Endothelial cell of umbilical vein (primary cell): ENCODE results near the gene S100A1. TPM values are rescaled to one million over a fixed set of nuclear protein-coding genes. Genes with fewer than 3 reads are reported as not detected.

Experiments used
- BruUV-seq: library from RNA; stranded (reverse); fragments of 400-500 nt; replicated peaks from 2 replicates; lab custom pipeline; 2021; lab: Mats Ljungman, UMichigan
- CTCF ChIA-PET: fragments of 300-600, 350-600 bp; sonication (Branson Sonifier 250); formaldehyde crosslinking; loops from one replicate; lab custom pipeline; 2021; ENCODE audit warnings: antibody characterized with exemption, inconsistent platforms; lab: Charles Lee
- POLR2A ChIA-PET: fragments of 300-600, 350-600 bp; sonication (Branson Sonifier 250); formaldehyde crosslinking; loops from one replicate; lab custom pipeline; 2021; ENCODE audit warnings: antibody characterized with exemption, inconsistent platforms; lab: Charles Lee
- DNase-seq: peaks from one replicate; pipeline ENCODE4 v3.0.0-alpha.2; 2011; ENCODE audit warnings: low read depth, low spot score
- FAIRE-seq: peaks from 2 replicates; lab custom pipeline; 2011; peaks lifted over from hg19 to GRCh38; lab: Jason Lieb, UNC
- H2AFZ ChIP-seq: 2 replicates; pipeline ENCODE4 v1.6.0; 2012; ENCODE audit warnings: low read depth, low read length, control low read depth, inconsistent platforms
- H3K27ac ChIP-seq: 2 replicates; pipeline ENCODE4 v1.5.1; 2011; ENCODE audit warnings: low read depth, mild to moderate bottlenecking, control low read depth, low read length, moderate library complexity; ENCODE audit not compliant: insufficient read depth
- H3K27me3 ChIP-seq, 2 experiments: 2 replicates each; pipeline versions ENCODE4 v1.6.0 to v1.6.1; 2011; ENCODE audit warnings: low read length in 2 of 2, mixed read lengths in 1 of 2; ENCODE audit not compliant: control insufficient read depth in 2 of 2, insufficient read depth in 2 of 2
- H3K36me3 ChIP-seq, 2 experiments: 2 replicates in 1 of 2; 3 replicates in 1 of 2; pipeline ENCODE4 v1.5.1; 2011; ENCODE audit warnings: low read length in 2 of 2, mild to moderate bottlenecking in 1 of 2, moderate library complexity in 1 of 2; ENCODE audit not compliant: control insufficient read depth in 2 of 2, insufficient read depth in 2 of 2; ENCODE audit errors: extremely low read depth in 1 of 2
- H3K4me1 ChIP-seq: 3 replicates; pipeline ENCODE4 v1.5.1; 2011; ENCODE audit warnings: mild to moderate bottlenecking, low read length; ENCODE audit not compliant: control insufficient read depth, insufficient read depth; ENCODE audit errors: extremely low read depth
- H3K4me2 ChIP-seq: 2 replicates; pipeline ENCODE4 v1.6.1; 2011; ENCODE audit warnings: low read length, control low read depth, mixed read lengths; ENCODE audit not compliant: insufficient read depth
- H3K4me3 ChIP-seq, 3 experiments: fragments of 200-600 bp in 1 of 3; sonication (generic), shearing (Covaris generic) in 1 of 3; replicated peaks in 1 of 3; 2 replicates each; pipeline ENCODE4 v1.5.1; 2011 to 2016; ENCODE audit warnings: control low read depth in 3 of 3, low read length in 3 of 3, mild to moderate bottlenecking in 2 of 3, inconsistent platforms in 1 of 3, low read depth in 1 of 3, moderate library complexity in 1 of 3; ENCODE audit not compliant: insufficient read depth in 1 of 3
- H3K79me2 ChIP-seq: 2 replicates; pipeline ENCODE4 v1.6.0; 2012; ENCODE audit warnings: low read length, inconsistent platforms; ENCODE audit not compliant: control insufficient read depth, insufficient read depth
- H3K9ac ChIP-seq: replicated peaks from 2 replicates; pipeline ENCODE3; 2011; ENCODE audit warnings: low read length, control low read depth; ENCODE audit not compliant: insufficient read depth; ENCODE audit errors: extremely low read depth
- H3K9me1 ChIP-seq: replicated peaks from 3 replicates; pipeline ENCODE4 v1.6.0; 2011; ENCODE audit warnings: mild to moderate bottlenecking, low read length; ENCODE audit not compliant: control insufficient read depth, insufficient read depth; ENCODE audit errors: extremely low read depth
- H3K9me3 ChIP-seq: replicated peaks from 2 replicates; pipeline ENCODE4 v1.5.1; 2012; ENCODE audit warnings: low read length, inconsistent platforms; ENCODE audit not compliant: control insufficient read depth, insufficient read depth
- H4K20me1 ChIP-seq: replicated peaks from 2 replicates; pipeline ENCODE3; 2011; ENCODE audit warnings: mild to moderate bottlenecking, low read length; ENCODE audit not compliant: control insufficient read depth, insufficient read depth; ENCODE audit errors: extremely low read depth
- CTCF ChIP-seq, 2 donors: IDR thresholded peaks; 1 replicate in 1 of 2; 2 replicates in 1 of 2; pipeline ENCODE4 v1.5.1; 2011; ENCODE audit warnings: low read length in 2 of 2, mild to moderate bottlenecking in 2 of 2, moderate library complexity in 2 of 2, control low read depth in 1 of 2, inconsistent platforms in 1 of 2, low read depth in 1 of 2; ENCODE audit not compliant: insufficient read depth in 1 of 2; ENCODE audit errors: extremely low read depth in 1 of 2
- EZH2 ChIP-seq: IDR thresholded peaks from 2 replicates; pipeline ENCODE4 v1.6.1; 2012; ENCODE audit warnings: borderline replicate concordance, low read depth, mild to moderate bottlenecking, moderate library complexity, low read length, inconsistent platforms; ENCODE audit not compliant: severe bottlenecking
- JUN ChIP-seq: IDR thresholded peaks from 2 replicates; pipeline ENCODE4 v1.6.1; 2011; ENCODE audit warnings: borderline replicate concordance, low read depth; ENCODE audit not compliant: insufficient read length, insufficient read depth
- MAX ChIP-seq: IDR thresholded peaks from 2 replicates; pipeline ENCODE4 v1.6.1; 2011; ENCODE audit not compliant: insufficient read depth, insufficient read length
- MYC ChIP-seq: IDR thresholded peaks from one replicate; pipeline ENCODE4 v1.6.1; 2011; ENCODE audit warnings: mild to moderate bottlenecking, low read depth, low read length
- dilution Hi-C: fragments of 300-500 bp; cut with MboI; formaldehyde crosslinking; loops from one replicate; pipeline ENCODE4 v1.15.0; 2019; ENCODE audit warnings: low sequenced_read_pairs; ENCODE audit not compliant: extremely low pct_ligation_motif_present
- intact Hi-C: fragments of 100-400 bp; cut with micrococcal nuclease; formaldehyde crosslinking; loops from one replicate; pipeline ENCODE4 v1.10.0; 2022
- polyA plus RNA-seq, 4 experiments: library from polyadenylated mRNA; depleted of rRNA in 3 of 4; stranded (reverse) in 3 of 4; unstranded in 1 of 4; fragments of >200 nt; gene quantifications; 2 replicates each; pipeline versions ENCODE4 v1.2.1 to v1.2.3, GENCODE V29; 2011 to 2012; ENCODE audit warnings: missing spikeins in 1 of 4
- total RNA-seq: library from RNA; stranded (reverse); gene quantifications from 2 replicates; pipeline ENCODE4 v1.2.3, GENCODE V29; 2021

Gene S100A1
- total and polyA plus RNA-seq, 2 donors (not counting 3 experiments of a cell fraction or from before 2014, with no cell fraction given): not detected

GRCh38 chr1:153673511-153673910, 45.3 kb downstream of the S100A1 start:
- no peaks in the 10 kb centered on the region for H4K20me1 ChIP-seq
- H3K4me3 ChIP-seq: no peak overlapping the region
- DNase-seq: no peak
- H3K27me3 ChIP-seq: no peaks in the 10 kb centered on the region
- FAIRE-seq: no peak
- POLR2A ChIA-PET: no interaction called here
- no peak overlapping the region for H3K9ac ChIP-seq
- CTCF ChIA-PET: no interaction called here
- H2AFZ ChIP-seq: no peak overlapping the region
- TF ChIP-seq CTCF (IDR thresholded peaks at IDR 0.05; ENCODE audit: extremely low read depth in 1 of 2, insufficient read depth in 1 of 2, low read depth in 1 of 2, low read length in 2 of 2) (no peak), JUN (no peak), EZH2 (no peak), MAX (no peak), MYC (no peak)
- H3K27ac ChIP-seq: no peak overlapping the region
- H3K36me3 ChIP-seq: peaks cover under 1 to 4% of the 10 kb centered on the region in 2 experiments
- peaks cover 19% of the 10 kb centered on the region for H3K4me1 ChIP-seq
- intact Hi-C loops: loop anchor here (5.0 kb wide), 1 partner anchor 41 kb away; the partner anchor contains the start of gene CHTOP
- no TSS peak for BruUV-seq
- dilution Hi-C loops: no loop called here
- peaks cover 22% of the 10 kb centered on the region for H3K79me2 ChIP-seq
- no peak overlapping the region for H3K4me2 ChIP-seq
- H3K9me3 ChIP-seq: no peaks in the 10 kb centered on the region
- H3K9me1 ChIP-seq: no peaks in the 10 kb centered on the region
